ENCODE data around the gene MVB12A. TPM values are rescaled to one million over a fixed set of nuclear protein-coding genes. Genes with fewer than 3 reads are reported as not detected.
A peak's percentile ranks its signal among the peaks of the same experiment; 100 is the strongest.

The MVB12A gene
- total and polyA plus RNA-seq, 2 of the 8 experiments (the other 6 are each of a cell fraction or from before 2014, with no cell fraction given), result 37.9 to 76.6 TPM

DNA sequence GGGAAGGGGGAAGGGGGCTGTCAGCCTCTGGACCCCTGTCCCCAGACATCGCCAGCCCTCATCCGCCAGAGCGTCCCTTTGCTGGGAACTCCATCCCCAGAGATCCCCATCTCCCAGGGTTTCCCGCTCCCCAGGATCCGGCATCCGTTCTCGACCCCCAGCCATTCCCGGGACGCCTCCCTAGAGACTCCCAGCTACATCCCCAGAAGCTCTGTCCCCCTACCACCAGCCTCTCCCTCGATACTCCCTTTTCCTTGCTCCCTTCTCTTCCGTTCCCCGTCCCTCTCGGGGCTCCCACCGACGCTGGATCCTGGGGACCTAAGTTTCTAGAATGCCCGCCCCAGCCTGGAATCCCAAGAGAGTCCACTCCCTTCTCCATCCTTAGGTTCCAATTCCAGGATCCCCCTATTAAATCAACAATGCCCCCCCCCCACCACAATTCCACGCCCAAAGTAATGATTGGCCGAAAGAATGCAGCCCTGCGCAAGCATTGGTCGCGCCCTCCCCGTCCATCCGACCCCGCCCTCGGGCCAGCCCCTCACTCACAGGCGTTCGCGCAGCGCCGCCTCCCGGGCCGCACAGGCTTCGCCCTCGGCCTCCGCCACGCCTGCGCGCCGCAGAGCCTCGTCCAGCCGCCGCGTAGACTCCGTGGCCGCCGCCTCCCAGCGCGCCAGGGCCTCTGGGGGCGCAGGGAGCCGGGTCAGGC, 29.0 kb upstream of the MVB12A start:
- Histone ChIP-seq H3K14ac (ENCODE audit: insufficient read length) (no peak overlapping the region), H3K23me2 (ENCODE audit: low read depth, low read length) (peaks cover 11% of the 10 kb centered on the region), H3K23ac (ENCODE audit: insufficient read length) (no peak overlapping the region), H3K4me2 (ENCODE audit: insufficient read depth in 1 of 2, low read depth in 2 of 2, low read length in 2 of 2) (peak overlapping the region; percentile 92 to 98), H3K79me1 (ENCODE audit: low read depth, low read length) (no peaks in the 10 kb centered on the region), H3K9me3 (ENCODE audit: insufficient read depth in 2 of 2, low read depth in 1 of 2, low read length in 1 of 2) (no peaks in the 10 kb centered on the region), H3K4me1 (replicated peaks in 1 of 4; ENCODE audit: control insufficient read depth in 3 of 4, insufficient read depth in 4 of 4, low read length in 3 of 4) (peaks cover 0 to 7% (median 3%) of the 10 kb centered on the region in 4 experiments; a peak in 5 of 7 replicates), H3K79me2 (ENCODE audit: control insufficient read depth in 1 of 2, insufficient read depth in 2 of 2, low read length in 2 of 2) (no peaks in the 10 kb centered on the region), H3K18ac (ENCODE audit: extremely low read depth, low read length) (peak overlapping the region; percentile 51; the same call in 1 of the 2 replicates), H2AFZ (ENCODE audit: low read length) (peak overlapping the region; percentile 63; the same call in 1 of the 2 replicates), H2BK5ac (ENCODE audit: low read depth, low read length) (no peak overlapping the region; the same call in 1 of the 2 replicates), H3K4ac (replicated peaks; ENCODE audit: insufficient read length, low read depth, low read length) (no peak overlapping the region), H3K56ac (replicated peaks; ENCODE audit: insufficient read length, low read depth, low read length) (no peak overlapping the region), H2AK5ac (ENCODE audit: low read depth, low read length) (no peak overlapping the region), H3K27ac (ENCODE audit: low read depth, low read length) (no peak overlapping the region), H3K36me3 (ENCODE audit: control insufficient read depth in 2 of 4, insufficient read depth in 4 of 4, low read length in 3 of 4) (no peaks in the 10 kb centered on the region), H2BK120ac (replicated peaks; ENCODE audit: low read depth, low read length) (peak overlapping the region; percentile 47), H2BK20ac (ENCODE audit: low read length) (no peak overlapping the region), H2BK15ac (ENCODE audit: low read length) (no peak overlapping the region), H4K5ac (ENCODE audit: insufficient read length, low read depth, low read length) (peak overlapping the region; percentile 19), H4K20me1 (replicated peaks in 1 of 2; ENCODE audit: control insufficient read depth in 1 of 2, insufficient read depth in 2 of 2, low read length in 2 of 2) (no peaks in the 10 kb centered on the region), H3K4me3 (ENCODE audit: extremely low read depth in 1 of 4, insufficient read depth in 2 of 4, low read depth in 3 of 4, low read length in 4 of 4) (peak overlapping the region; percentile 58 to 75 (median 72)), H3K9ac (replicated peaks in 1 of 4; ENCODE audit: extremely low read depth in 1 of 4, low read depth in 3 of 4, low read length in 3 of 4) (peak overlapping the region in 1 of 4 experiments; percentile 35; a peak in 2 of 7 replicates), H3K27me3 (replicated peaks in 1 of 4; ENCODE audit: control insufficient read depth in 3 of 4, extremely low read depth in 1 of 4, insufficient read depth in 3 of 4, low read length in 3 of 4) (peaks cover 0 to 5% (median 0%) of the 10 kb centered on the region in 4 experiments; a peak in 2 of 7 replicates), H4K8ac (ENCODE audit: extremely low read depth, insufficient read depth, low read length) (no peak overlapping the region; the same call in 1 of the 2 replicates), H4K91ac (replicated peaks; ENCODE audit: insufficient read length, low read length) (no peak overlapping the region), H2BK12ac (ENCODE audit: low read depth, low read length) (no peak overlapping the region)
- 0% methylated on average over 31 of the region's 50 CpGs; no CpG with 5 or more reads in 1 of the 2 experiments for WGBS, 2 experiments (ENCODE audit: extremely low coverage in 1 of 2, insufficient coverage in 1 of 2, insufficient read length in 1 of 2, insufficient replicate concordance in 2 of 2, low coverage in 1 of 2, low lambda C conversion rate in 2 of 2, missing lambda C conversion rate in 1 of 2)
- DNase-seq (ENCODE audit: low read depth in 1 of 2, low spot score in 2 of 2), result peak; percentile 71 to 92
- POLR2A ChIA-PET (ENCODE audit: partially characterized antibody), result interaction anchor here (0.7 to 1.6 kb wide), 4 partner anchors 13 to 34 kb away, joined by 3 to 8 read pairs (median 3); partner anchors contain the start of gene BST2
- CTCF ChIA-PET (ENCODE audit: partially characterized antibody), result interaction anchor here (0.7 to 13.5 kb wide), 16 partner anchors 9 to 106 kb away, joined by 3 to 153 read pairs (median 4); no protein-coding TSS in a partner anchor
- FAIRE-seq, result no peak
- TF ChIP-seq KDM4A (IDR thresholded peaks at IDR 0.05; ENCODE audit: low read depth, low read length, severe bottlenecking) (peak; percentile 68), HDAC2 (IDR thresholded peaks at IDR 0.05; ENCODE audit: borderline replicate concordance in 1 of 2, low read depth in 2 of 2, low read length in 2 of 2) (peak; percentile 52 to 64; a peak in 1 of 4 replicates), ASH2L (IDR thresholded peaks at IDR 0.05; ENCODE audit: low read length) (peak; percentile 67), RXRA (IDR thresholded peaks at IDR 0.05; ENCODE audit: insufficient read depth, low read depth, low read length) (no peak), CREB1 (IDR thresholded peaks at IDR 0.05) (peak; percentile 37; the same call in 1 of the 2 replicates), CHD1 (IDR thresholded peaks at IDR 0.05; ENCODE audit: low read depth, low read length) (no peak), NRF1 (IDR thresholded peaks at IDR 0.05; ENCODE audit: low read depth, low read length) (peak; percentile 48), TAF7 (optimal IDR thresholded peaks at IDR 0.05; ENCODE audit: borderline replicate concordance, low read depth, low read length) (peak; percentile 12)
- TF ChIP-seq, protein P1, sequence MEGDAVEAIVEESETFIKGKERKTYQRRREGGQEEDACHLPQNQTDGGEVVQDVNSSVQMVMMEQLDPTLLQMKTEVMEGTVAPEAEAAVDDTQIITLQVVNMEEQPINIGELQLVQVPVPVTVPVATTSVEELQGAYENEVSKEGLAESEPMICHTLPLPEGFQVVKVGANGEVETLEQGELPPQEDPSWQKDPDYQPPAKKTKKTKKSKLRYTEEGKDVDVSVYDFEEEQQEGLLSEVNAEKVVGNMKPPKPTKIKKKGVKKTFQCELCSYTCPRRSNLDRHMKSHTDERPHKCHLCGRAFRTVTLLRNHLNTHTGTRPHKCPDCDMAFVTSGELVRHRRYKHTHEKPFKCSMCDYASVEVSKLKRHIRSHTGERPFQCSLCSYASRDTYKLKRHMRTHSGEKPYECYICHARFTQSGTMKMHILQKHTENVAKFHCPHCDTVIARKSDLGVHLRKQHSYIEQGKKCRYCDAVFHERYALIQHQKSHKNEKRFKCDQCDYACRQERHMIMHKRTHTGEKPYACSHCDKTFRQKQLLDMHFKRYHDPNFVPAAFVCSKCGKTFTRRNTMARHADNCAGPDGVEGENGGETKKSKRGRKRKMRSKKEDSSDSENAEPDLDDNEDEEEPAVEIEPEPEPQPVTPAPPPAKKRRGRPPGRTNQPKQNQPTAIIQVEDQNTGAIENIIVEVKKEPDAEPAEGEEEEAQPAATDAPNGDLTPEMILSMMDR (IDR thresholded peaks at IDR 0.05; ENCODE audit: control extremely low read depth in 1 of 3, insufficient read depth in 1 of 3, low read depth in 1 of 3, low read length in 3 of 3), result peak; percentile 79 to 87 (median 79)
